GM23338 (cell line): Measurements from ENCODE around the gene TAB3. TPM values are rescaled to one million over a fixed set of nuclear protein-coding genes. Genes with fewer than 3 reads are reported as not detected.

Experiments used
- ATAC-seq: fragments of 200-7000 bp; cut with Tn5 transposase; 3 replicates; pipeline ENCODE4 v1.9.1; 2020
- DNase-seq: peaks from one replicate; pipeline ENCODE4 v3.0.0-alpha.2; 2015; ENCODE audit warnings: low spot score
- H2AFZ ChIP-seq: fragments of 200-600 bp; sonication (generic); 2 replicates; pipeline ENCODE4 v1.8.0; 2016; ENCODE audit warnings: antibody characterized with exemption, mild to moderate bottlenecking, moderate library complexity
- H3F3A ChIP-seq: fragments of 200-600 bp; sonication (generic); replicated peaks from 2 replicates; pipeline ENCODE4 v1.8.0; 2017; ENCODE audit warnings: antibody characterized with exemption, mixed run types, low read depth
- H3K27ac ChIP-seq: fragments of 200-600 bp; sonication (generic); 2 replicates; pipeline ENCODE4 v1.6.1; 2016; ENCODE audit warnings: low read depth
- H3K27me3 ChIP-seq: fragments of 200-600 bp; sonication (generic); 2 replicates; pipeline ENCODE4 v1.8.0; 2016; ENCODE audit warnings: mild to moderate bottlenecking, mixed run types, moderate library complexity; ENCODE audit not compliant: insufficient read depth
- H3K36me3 ChIP-seq: fragments of 200-600 bp; sonication (generic); 2 replicates; pipeline ENCODE4 v1.8.0; 2016; ENCODE audit warnings: mild to moderate bottlenecking; ENCODE audit not compliant: insufficient read depth
- H3K4me1 ChIP-seq: fragments of 200-600 bp; sonication (generic); 2 replicates; pipeline ENCODE4 v1.8.0; 2016; ENCODE audit warnings: mild to moderate bottlenecking, moderate library complexity; ENCODE audit not compliant: insufficient read depth
- H3K4me2 ChIP-seq: fragments of 200-600 bp; sonication (generic); 2 replicates; pipeline ENCODE4 v1.7.1; 2017; ENCODE audit warnings: mixed run types
- H3K4me3 ChIP-seq: fragments of 200-600 bp; sonication (generic); 2 replicates; pipeline ENCODE4 v1.6.1; 2016; ENCODE audit warnings: mixed run types
- H3K79me2 ChIP-seq: fragments of 200-600 bp; sonication (generic); replicated peaks from 2 replicates; pipeline ENCODE4 v1.8.0; 2017; ENCODE audit warnings: mild to moderate bottlenecking; ENCODE audit not compliant: insufficient read depth
- H3K9me2 ChIP-seq: fragments of 200-600 bp; sonication (generic); 2 replicates; pipeline ENCODE4 v1.8.0; 2017; ENCODE audit not compliant: insufficient read depth
- H4K20me1 ChIP-seq: fragments of 200-600 bp; sonication (generic); replicated peaks from 2 replicates; pipeline ENCODE4 v1.8.0; 2017; ENCODE audit warnings: mild to moderate bottlenecking; ENCODE audit not compliant: insufficient read depth
- H3K27ac Mint-ChIP-seq: 2 replicates; pipeline ENCODE4 v1.8.0; 2020; ENCODE audit warnings: inconsistent platforms, mild to moderate bottlenecking, moderate library complexity, mixed read lengths
- H3K27me3 Mint-ChIP-seq: 3 replicates; pipeline ENCODE4 v1.8.0; 2022; ENCODE audit warnings: low read depth, mild to moderate bottlenecking, moderate library complexity, mixed read lengths, inconsistent platforms; ENCODE audit not compliant: insufficient read depth, poor library complexity
- H3K36me3 Mint-ChIP-seq: 3 replicates; pipeline ENCODE4 v1.8.0; 2021; ENCODE audit warnings: low read depth, mild to moderate bottlenecking, inconsistent platforms, moderate library complexity, mixed read lengths
- H3K4me1 Mint-ChIP-seq: 3 replicates; pipeline ENCODE4 v1.8.0; 2020; ENCODE audit warnings: mild to moderate bottlenecking, inconsistent platforms, mixed read lengths
- H3K4me3 Mint-ChIP-seq: 3 replicates; pipeline ENCODE4 v1.8.0; 2021; ENCODE audit warnings: moderate library complexity, mild to moderate bottlenecking, inconsistent platforms, mixed read lengths
- H3K9me3 Mint-ChIP-seq: 3 replicates; pipeline ENCODE4 v1.8.0; 2020; ENCODE audit warnings: moderate library complexity, mild to moderate bottlenecking, inconsistent platforms, mixed read lengths
- CREB1 ChIP-seq: fragments of 250-450 bp; sonication (Bioruptor Pico); IDR thresholded peaks from 2 replicates; pipeline ENCODE4 v1.5.0; 2020; ENCODE audit warnings: low read depth, mild to moderate bottlenecking, moderate library complexity
- ETS1 ChIP-seq: IDR thresholded peaks from 2 replicates; pipeline ENCODE4 v1.6.1; 2016; ENCODE audit warnings: antibody characterized with exemption
- EZH2 ChIP-seq: fragments of 200-600 bp; sonication (generic); IDR thresholded peaks from one replicate; pipeline ENCODE4 v1.8.0; 2017; ENCODE audit warnings: antibody characterized with exemption, mild to moderate bottlenecking, low read depth; ENCODE audit not compliant: unreplicated experiment
- JUNB ChIP-seq: IDR thresholded peaks from one replicate; pipeline ENCODE4 v1.6.1; 2016; ENCODE audit warnings: antibody characterized with exemption; ENCODE audit not compliant: unreplicated experiment
- NANOG ChIP-seq: IDR thresholded peaks from 2 replicates; pipeline ENCODE4 v1.6.1; 2016; ENCODE audit warnings: antibody characterized with exemption, borderline replicate concordance
- ZNF114 ChIP-seq: fragments of 250-450 bp; sonication (Bioruptor Pico); IDR thresholded peaks from 2 replicates; pipeline ENCODE4 v1.5.0; 2020; ENCODE audit warnings: mild to moderate bottlenecking, moderate library complexity
- ZNF462 ChIP-seq: fragments of 250-450 bp; sonication (Bioruptor Pico); IDR thresholded peaks from 2 replicates; pipeline ENCODE4 v1.5.0; 2020; ENCODE audit warnings: mild to moderate bottlenecking, moderate library complexity
- polyA plus RNA-seq: library from polyadenylated mRNA; unstranded; fragments of >200 nt; fragmentation: Nextera tagmentation; extraction: Ambion mirVana; gene quantifications from 2 replicates; pipeline ENCODE4 v1.2.1, GENCODE V29; 2016
- total RNA-seq: library from RNA; depleted of rRNA; stranded (reverse); fragments of >200 nt; shearing (Covaris generic); gene quantifications from 2 replicates; pipeline ENCODE4 v1.2.3, GENCODE V29; 2014

The TAB3 gene
- total and polyA plus RNA-seq, 2 experiments from 2014 or later: 4.4 to 21.7 TPM

GRCh38 chrX:30863974-30864373 lies 25.1 kb downstream of the TAB3 start (continued):
- TF ChIP-seq ZNF462 (CRISPR knock-in tag) (no peak), ETS1 (no peak), JUNB (no peak), EZH2 (no peak)

GRCh38 chrX:30858098-30858497 lies 31.0 kb downstream of the TAB3 start:
- no peak overlapping the region for H3K27ac ChIP-seq
- no peaks in the 10 kb centered on the region for H3K9me3 Mint-ChIP-seq
- H3K27ac Mint-ChIP-seq: peak overlapping the region; percentile 48; the same call in 1 of the 2 replicates
- TF ChIP-seq EZH2: no peak
- TF ChIP-seq NANOG: no peak
- no peak for TF ChIP-seq JUNB
- TF ChIP-seq ZNF462 (CRISPR knock-in tag): no peak
- no peak for TF ChIP-seq ZNF114 (CRISPR knock-in tag)
- TF ChIP-seq ETS1: no peak
- TF ChIP-seq CREB1: no peak

More at GRCh38 chrX:30858098-30858497, 31.0 kb downstream of the TAB3 start:
- Mint-ChIP-seq H3K27me3 (peaks cover 2% of the 10 kb centered on the region), H3K36me3 (peaks cover 28% of the 10 kb centered on the region), H3K4me1 (peaks cover 24% of the 10 kb centered on the region), H3K4me3 (peak overlapping the region; percentile 33; the same call in 1 of the 3 replicates)
- Histone ChIP-seq H4K20me1 (no peaks in the 10 kb centered on the region), H3F3A (no peaks in the 10 kb centered on the region), H3K4me1 (peaks cover 20% of the 10 kb centered on the region), H3K79me2 (no peaks in the 10 kb centered on the region), H3K27me3 (no peaks in the 10 kb centered on the region), H3K4me2 (peak overlapping the region; percentile 41; the same call in 1 of the 2 replicates), H2AFZ (no peak overlapping the region), H3K4me3 (no peak overlapping the region), H3K9me2 (no peaks in the 10 kb centered on the region), H3K36me3 (no peaks in the 10 kb centered on the region)
- peak; percentile 66 for ATAC-seq
- peak; percentile 7 for DNase-seq
